Dermis blood vessel endothelial cell (primary cell): ENCODE measurements around the gene VPS4A. TPM values are rescaled to one million over a fixed set of nuclear protein-coding genes. Genes with fewer than 3 reads are reported as not detected.
"Not testable (repeated sequence)": the region's sequence is repeated elsewhere in the genome, so short reads cannot be mapped to it uniquely, and the experiment has no call there.

Source experiments
- DNase-seq: peaks from one replicate; pipeline ENCODE4 v3.0.0; 2010
- total RNA-seq: library from RNA; depleted of rRNA; stranded (reverse); fragments of >200 nt; gene quantifications from 2 replicates; pipeline ENCODE4 v1.2.3, GENCODE V29; 2014

The VPS4A gene
- total RNA-seq, 1 donor from 2014 or later = 35.4 TPM

- DNase-seq = no peak
These were observed 16.6 kb downstream of the VPS4A start for GRCh38 chr16:69327585-69328310.

GRCh38 chr16:69328854-69329316 is 17.7 kb downstream of the VPS4A start:
- peak; percentile 64 for DNase-seq

- peak; percentile 38 for DNase-seq
These were observed 18.5 kb downstream of the VPS4A start for GRCh38 chr16:69329369-69330285.

GRCh38 chr16:69330286-69331109 is 19.3 kb downstream of the VPS4A start, which contains the start of gene PDF:
TSS of gene PDF (minus strand) at chr16:69330588. CDS start at chr16:69330570, 18 bp downstream.
- DNase-seq = peak; percentile 95

GRCh38 chr16:69334696-69335095 is 23.5 kb downstream of the VPS4A start:
- no peak for DNase-seq

GRCh38 chr16:69338557-69339288 is 27.6 kb downstream of the VPS4A start:
- DNase-seq = no peak

- DNase-seq = peak; percentile 99
These were observed 28.3 kb downstream of the VPS4A start, which contains the start of the genes COG8 and NIP7 for GRCh38 chr16:69339289-69340094. TSS of gene COG8 (minus strand) at chr16:69339564. CDS start at chr16:69339552, 12 bp downstream. TSS of gene NIP7 (plus strand) at chr16:69339772. CDS start at chr16:69339830, 58 bp downstream.

- peak; percentile 19 for DNase-seq
These were observed 29.0 kb downstream of the VPS4A start for GRCh38 chr16:69340095-69340644.

GRCh38 chr16:69344171-69344570 is 33.0 kb downstream of the VPS4A start:
- DNase-seq = no peak

- no peak for DNase-seq
These were observed 34.8 kb downstream of the VPS4A start for GRCh38 chr16:69345923-69346322.

GRCh38 chr16:69346683-69347082 is 35.5 kb downstream of the VPS4A start:
- no peak for DNase-seq

GRCh38 chr16:69348222-69348621 is 37.1 kb downstream of the VPS4A start:
- no peak for DNase-seq

GRCh38 chr16:69349536-69349935 is 38.4 kb downstream of the VPS4A start:
- no peak for DNase-seq

GRCh38 chr16:69350536-69351133 is 39.5 kb downstream of the VPS4A start:
- DNase-seq = no peak

GRCh38 chr16:69351309-69352027 is 40.3 kb downstream of the VPS4A start, which contains the start of gene TMED6:
TSS of gene TMED6 (minus strand) at chr16:69351786. CDS start at chr16:69351753, 33 bp downstream.
- DNase-seq = no peak

- DNase-seq = not testable (repeated sequence)
These were observed 48.9 kb downstream of the VPS4A start for GRCh38 chr16:69360070-69360469.

- DNase-seq = no peak
These were observed 52.1 kb downstream of the VPS4A start for GRCh38 chr16:69363281-69363717.

GRCh38 chr16:69364088-69364487 is 52.9 kb downstream of the VPS4A start:
- no peak for DNase-seq

GRCh38 chr16:69365901-69366300 is 54.8 kb downstream of the VPS4A start:
- no peak for DNase-seq
